ENCODE data around the gene N4BP3. TPM values are rescaled to one million over a fixed set of nuclear protein-coding genes. Genes with fewer than 3 reads are reported as not detected.
"Not testable (repeated sequence)": the region's sequence is repeated elsewhere in the genome, so short reads cannot be mapped to it uniquely, and the experiment has no call there.

N4BP3 gene
- total and polyA plus RNA-seq, 2 experiments from 2014 or later: 9.8 to 58.2 TPM

- H3K27me3 Mint-ChIP-seq (ENCODE audit: insufficient read depth, low read depth, poor library complexity): peaks cover 12% of the 10 kb centered on the region
- Histone ChIP-seq H3K4me3 (no peak overlapping the region), H3K9me2 (ENCODE audit: insufficient read depth) (no peaks in the 10 kb centered on the region), H3K79me2 (replicated peaks; ENCODE audit: insufficient read depth) (no peaks in the 10 kb centered on the region), H3K27me3 (ENCODE audit: insufficient read depth) (no peaks in the 10 kb centered on the region), H2AFZ (no peak overlapping the region), H3F3A (replicated peaks; ENCODE audit: low read depth) (no peaks in the 10 kb centered on the region), H3K36me3 (ENCODE audit: insufficient read depth) (no peaks in the 10 kb centered on the region), H3K4me1 (ENCODE audit: insufficient read depth) (peaks cover 4% of the 10 kb centered on the region; the same call in 1 of the 2 replicates), H4K20me1 (replicated peaks; ENCODE audit: insufficient read depth) (no peaks in the 10 kb centered on the region), H3K27ac (ENCODE audit: low read depth) (no peak overlapping the region), H3K4me2 (no peak overlapping the region)
- no peaks in the 10 kb centered on the region for H3K36me3 Mint-ChIP-seq (ENCODE audit: low read depth)
- DNase-seq (ENCODE audit: low spot score): no peak
- H3K9me3 Mint-ChIP-seq: no peaks in the 10 kb centered on the region
- H3K4me1 Mint-ChIP-seq: peaks cover 11% of the 10 kb centered on the region
- H3K4me3 Mint-ChIP-seq: no peak overlapping the region
- no peak overlapping the region for H3K27ac Mint-ChIP-seq
- ATAC-seq: no peak
- TF ChIP-seq EZH2 (IDR thresholded peaks at IDR 0.05; ENCODE audit: low read depth, unreplicated experiment): no peak
- 0 out of 4 replicates have a peak, but pooled peaks of 1 of the 2 experiments have one; percentile 9 for TF ChIP-seq CTCF (conservative IDR thresholded peaks at IDR 0.05; ENCODE audit: low read depth in 2 of 2)
Measured at GRCh38 chr5:178074266-178074952, 38.9 kb upstream of the N4BP3 start.

GRCh38 chr5:178076965-178077364, 36.4 kb upstream of the N4BP3 start:
- H2AFZ ChIP-seq; H3K9me2 ChIP-seq (ENCODE audit: insufficient read depth); H3K4me3 ChIP-seq; H3K36me3 Mint-ChIP-seq (ENCODE audit: low read depth); H3K4me3 Mint-ChIP-seq; H3K27ac ChIP-seq (ENCODE audit: low read depth); H3K4me2 ChIP-seq; H3K27me3 Mint-ChIP-seq (ENCODE audit: insufficient read depth, low read depth, poor library complexity); H3F3A ChIP-seq (replicated peaks; ENCODE audit: low read depth); DNase-seq (ENCODE audit: low spot score); H3K27ac Mint-ChIP-seq; H3K4me1 ChIP-seq (ENCODE audit: insufficient read depth); H4K20me1 ChIP-seq (replicated peaks; ENCODE audit: insufficient read depth); H3K36me3 ChIP-seq (ENCODE audit: insufficient read depth); ATAC-seq; H3K27me3 ChIP-seq (ENCODE audit: insufficient read depth); H3K79me2 ChIP-seq (replicated peaks; ENCODE audit: insufficient read depth); H3K9me3 Mint-ChIP-seq: not testable (repeated sequence)
- H3K4me1 Mint-ChIP-seq: peaks cover 14% of the 10 kb centered on the region

DNA sequence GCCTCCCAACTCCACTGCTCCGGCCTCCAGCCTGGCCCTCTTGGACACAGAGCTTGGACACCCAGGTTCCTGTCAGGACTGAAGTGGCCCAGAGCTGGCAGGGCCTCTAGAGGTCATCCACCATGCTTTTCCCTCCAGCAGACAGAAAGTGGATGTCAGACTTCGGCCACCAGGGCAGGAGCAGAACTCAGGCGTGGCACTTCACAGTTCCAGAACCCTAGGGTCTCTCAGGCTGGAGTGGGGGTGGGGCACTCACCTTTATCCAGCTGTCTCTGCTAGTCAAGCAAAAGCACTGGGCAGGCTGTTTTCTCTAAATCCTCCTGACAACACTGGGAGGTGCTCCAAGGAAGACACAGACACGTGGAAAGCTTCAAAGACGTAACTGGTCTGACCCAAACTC, 35.6 kb upstream of the N4BP3 start:
- no peaks in the 10 kb centered on the region for H3K36me3 Mint-ChIP-seq (ENCODE audit: low read depth)
- H3K27ac Mint-ChIP-seq: peak overlapping the region; percentile 90
- TF ChIP-seq CTCF (conservative IDR thresholded peaks at IDR 0.05; ENCODE audit: low read depth in 2 of 2) (peak; percentile 16 to 17; a peak in 1 of 4 replicates), EZH2phosphoT487 (IDR thresholded peaks at IDR 0.05; ENCODE audit: unreplicated experiment) (no peak)
- peaks cover 10% of the 10 kb centered on the region for H3K27me3 Mint-ChIP-seq (ENCODE audit: insufficient read depth, low read depth, poor library complexity)
- no peak overlapping the region for H3K27ac ChIP-seq (ENCODE audit: low read depth)
- no peaks in the 10 kb centered on the region for H3K79me2 ChIP-seq (replicated peaks; ENCODE audit: insufficient read depth)
- H3K27me3 ChIP-seq (ENCODE audit: insufficient read depth): no peaks in the 10 kb centered on the region
- H3K4me1 ChIP-seq (ENCODE audit: insufficient read depth): peaks cover 10% of the 10 kb centered on the region; the same call in 1 of the 2 replicates
- H4K20me1 ChIP-seq (replicated peaks; ENCODE audit: insufficient read depth): no peaks in the 10 kb centered on the region
- peaks cover 16% of the 10 kb centered on the region for H3K4me1 Mint-ChIP-seq
- no peak overlapping the region for H3K4me2 ChIP-seq
- no peaks in the 10 kb centered on the region for H3K36me3 ChIP-seq (ENCODE audit: insufficient read depth)
- DNase-seq (ENCODE audit: low spot score): peak; percentile 62
- H3F3A ChIP-seq (replicated peaks; ENCODE audit: low read depth): no peaks in the 10 kb centered on the region
- H3K4me3 Mint-ChIP-seq: no peak overlapping the region
- H3K9me2 ChIP-seq (ENCODE audit: insufficient read depth): no peaks in the 10 kb centered on the region
- no peak overlapping the region for H3K4me3 ChIP-seq
- no peaks in the 10 kb centered on the region for H3K9me3 Mint-ChIP-seq
- peak; percentile 16 for ATAC-seq
- H2AFZ ChIP-seq: peak overlapping the region; percentile 45; the same call in 1 of the 2 replicates
